KOPT-K1 (cell line): Measurements from ENCODE around the gene ZRANB3.
"Not testable (repeated sequence)": the region's sequence is repeated elsewhere in the genome, so short reads cannot be mapped to it uniquely, and the experiment has no call there.

Source experiments
- H3K27ac ChIP-seq: fragments of 200-600 bp; sonication (generic); 2 replicates; pipeline ENCODE4 v1.5.1; 2016; ENCODE audit warnings: antibody characterized with exemption, mild to moderate bottlenecking, low read depth, low read length; ENCODE audit not compliant: poor library complexity, severe bottlenecking
- H3K36me3 ChIP-seq: fragments of 200-600 bp; sonication (generic); 2 replicates; pipeline ENCODE4 v1.5.1; 2017; ENCODE audit warnings: antibody characterized with exemption, mild to moderate bottlenecking, low read length, moderate library complexity; ENCODE audit not compliant: insufficient read depth
- H3K9me3 ChIP-seq: fragments of 200-600 bp; sonication (generic); 2 replicates; pipeline ENCODE4 v1.5.1; 2017; ENCODE audit warnings: antibody characterized with exemption, low read length, mild to moderate bottlenecking; ENCODE audit not compliant: insufficient read depth, poor library complexity, severe bottlenecking

ZRANB3 gene

GRCh38 chr2:135099802-135100483 is 431.1 kb downstream of the ZRANB3 start:
- Histone ChIP-seq H3K27ac (no peak overlapping the region), H3K9me3 (peaks cover 29% of the 10 kb centered on the region), H3K36me3 (peaks cover 5% of the 10 kb centered on the region)

GRCh38 chr2:135097532-135098231 is 433.3 kb downstream of the ZRANB3 start:
- Histone ChIP-seq H3K27ac (no peak overlapping the region), H3K9me3 (peaks cover 11% of the 10 kb centered on the region), H3K36me3 (peaks cover 4% of the 10 kb centered on the region; the same call in 1 of the 2 replicates)

GRCh38 chr2:135096665-135097446 is 434.2 kb downstream of the ZRANB3 start:
- no peak overlapping the region for H3K27ac ChIP-seq
- H3K9me3 ChIP-seq = peaks cover 2% of the 10 kb centered on the region
- H3K36me3 ChIP-seq = peaks cover 4% of the 10 kb centered on the region; the same call in 1 of the 2 replicates

- Histone ChIP-seq H3K9me3 (no peaks in the 10 kb centered on the region), H3K36me3 (peaks cover 4% of the 10 kb centered on the region; the same call in 1 of the 2 replicates), H3K27ac (no peak overlapping the region)
Measured at GRCh38 chr2:135095591-135095990, 435.4 kb downstream of the ZRANB3 start.

- no peaks in the 10 kb centered on the region for H3K9me3 ChIP-seq
- peaks cover 4% of the 10 kb centered on the region; the same call in 1 of the 2 replicates for H3K36me3 ChIP-seq
- no peak overlapping the region for H3K27ac ChIP-seq
Measured at GRCh38 chr2:135094508-135094907, 436.5 kb downstream of the ZRANB3 start.

DNA sequence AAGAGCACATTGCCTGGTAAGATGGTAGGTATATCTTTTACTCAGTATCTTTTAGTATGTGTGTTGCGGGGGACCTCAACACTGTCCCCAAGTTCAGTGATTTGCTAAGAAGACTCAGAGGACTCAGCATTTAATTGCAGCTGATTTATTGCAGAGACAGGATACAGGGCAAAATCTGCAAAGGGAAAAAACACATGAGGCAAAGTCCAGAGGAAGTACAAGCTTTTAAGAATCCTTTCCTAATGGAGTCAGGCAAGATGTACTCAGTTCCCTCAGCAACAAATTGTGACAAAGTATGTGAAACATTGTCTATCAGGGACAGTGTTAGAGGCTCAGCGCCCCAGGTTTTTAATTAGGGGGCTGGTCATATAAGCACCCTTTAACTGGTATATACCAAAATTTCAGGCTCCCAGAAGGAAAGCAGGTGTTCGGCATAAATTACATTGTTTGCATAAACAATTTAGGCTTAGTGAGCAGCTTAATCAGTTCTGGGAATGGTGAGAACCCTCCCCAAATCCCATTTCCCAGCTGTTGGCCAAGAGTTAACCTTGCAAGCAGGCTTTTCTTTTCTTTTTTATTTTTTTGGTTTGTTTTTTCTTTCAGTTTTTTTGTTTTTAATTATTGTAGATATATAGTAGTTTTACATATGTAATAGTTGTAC is 437.2 kb downstream of the ZRANB3 start:
- H3K27ac ChIP-seq = no peak overlapping the region
- H3K9me3 ChIP-seq = peaks cover 4% of the 10 kb centered on the region
- H3K36me3 ChIP-seq = peaks cover 4% of the 10 kb centered on the region; the same call in 1 of the 2 replicates

DNA sequence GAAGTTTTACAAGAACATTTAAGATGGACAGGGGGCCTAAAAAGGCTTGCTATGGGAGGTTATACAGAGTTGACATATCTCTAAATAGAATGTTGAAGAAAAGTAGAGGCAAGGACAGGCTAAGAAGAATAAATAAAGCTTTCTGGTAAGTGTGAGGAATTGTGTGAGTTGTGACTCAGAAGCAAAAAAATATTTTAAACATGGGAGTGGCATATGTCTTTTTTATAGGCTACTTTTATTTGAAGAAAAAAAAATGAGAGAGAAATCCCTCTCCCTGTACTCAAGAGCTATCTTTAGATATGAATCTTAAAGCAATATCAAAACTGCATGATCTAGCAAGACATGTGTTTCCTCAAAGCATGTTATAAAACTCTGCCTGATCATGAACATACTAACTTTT is 437.8 kb downstream of the ZRANB3 start:
- Histone ChIP-seq H3K27ac (no peak overlapping the region), H3K9me3 (peaks cover 4% of the 10 kb centered on the region), H3K36me3 (peaks cover 4% of the 10 kb centered on the region; the same call in 1 of the 2 replicates)

DNA sequence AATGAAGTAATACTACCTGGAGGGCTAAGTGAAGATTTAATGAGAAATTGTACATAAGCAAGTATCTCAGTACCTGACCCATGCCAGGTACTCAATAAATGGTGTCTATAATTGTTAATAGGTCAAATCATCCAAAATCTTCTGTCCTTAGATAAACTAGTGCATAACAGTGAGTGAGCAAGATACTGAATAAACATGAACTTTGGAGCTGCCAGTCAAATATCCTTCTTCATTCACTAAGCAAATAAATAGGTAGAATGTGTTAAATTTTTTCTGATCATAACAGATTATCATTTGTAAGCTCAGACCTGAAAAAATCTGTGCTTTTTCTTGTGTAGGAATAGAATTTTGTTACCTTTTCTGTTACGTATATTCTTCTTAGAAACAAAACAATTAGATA is 439.3 kb downstream of the ZRANB3 start:
- Histone ChIP-seq H3K9me3 (peaks cover 4% of the 10 kb centered on the region), H3K36me3 (peaks cover 4% of the 10 kb centered on the region; the same call in 1 of the 2 replicates), H3K27ac (no peak overlapping the region)

DNA sequence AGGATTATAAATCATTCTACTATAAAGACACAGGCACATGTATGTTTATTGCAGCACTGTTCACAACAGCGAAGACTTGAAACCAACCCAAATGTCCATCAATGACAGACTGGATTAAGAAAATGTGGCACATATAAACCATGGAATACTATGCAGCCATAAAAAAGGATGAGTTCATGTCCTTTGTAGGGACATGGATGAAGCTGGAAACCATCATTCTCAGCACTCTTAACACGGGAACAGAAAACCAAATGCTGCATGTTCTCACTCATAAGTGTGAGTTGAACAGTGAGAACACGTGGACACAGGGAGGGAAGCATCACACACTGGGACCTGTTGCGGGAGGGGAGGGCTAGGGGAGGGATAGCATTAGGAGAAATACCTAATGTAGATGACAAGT is 441.4 kb downstream of the ZRANB3 start:
- H3K36me3 ChIP-seq, H3K9me3 ChIP-seq, H3K27ac ChIP-seq: not testable (repeated sequence)
